ACHN (cell line): ENCODE measurements around the gene NUMA1.

Experiments
- DNase-seq: peaks from one replicate; pipeline ENCODE4 v3.0.0-alpha.2; 2015
- in situ Hi-C: cut with HindIII; loops from 2 replicates; pipeline ENCODE4 v1.10.0; 2017; ENCODE audit warnings: low sequenced_read_pairs, low pct_ligation_motif_present, low pct_unique_long_range_greater_than_20kb

Gene NUMA1

DNA sequence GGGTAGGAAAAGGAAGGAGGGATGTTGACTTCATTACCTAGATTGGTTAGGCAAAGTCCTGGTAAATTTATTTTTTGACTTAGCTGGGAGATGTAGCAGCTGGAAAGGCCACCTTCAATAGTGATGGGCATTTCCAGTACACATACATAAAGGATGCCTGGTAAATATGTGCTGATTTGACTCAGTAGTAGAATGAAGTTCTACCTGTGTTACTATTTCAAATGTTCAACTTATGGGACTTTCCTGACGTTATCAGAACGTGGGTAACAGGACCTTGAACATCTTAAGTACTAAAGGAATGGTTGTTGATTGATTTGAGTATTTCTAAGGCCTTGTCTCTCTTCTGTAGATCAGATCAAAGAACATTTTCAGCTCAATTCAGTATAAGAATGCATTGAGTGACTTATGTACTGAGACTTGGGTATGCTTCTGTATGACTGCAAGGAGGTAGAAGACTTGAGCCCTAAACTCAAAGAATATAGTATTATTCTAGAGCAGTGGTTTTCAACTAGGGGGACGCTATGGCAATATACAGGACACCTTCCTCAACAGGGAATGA, 124.4 kb downstream of the NUMA1 start:
- DNase-seq = no peak
- in situ Hi-C loops = no loop called here
